GM13976 (cell line): ENCODE results near the gene SUPT7L.

ENCODE experiments used
- DNase-seq: peaks from one replicate; pipeline ENCODE4 v3.0.0; 2012; ENCODE audit warnings: low spot score
- CTCF ChIP-seq: IDR thresholded peaks from 2 replicates; pipeline ENCODE4 v1.5.1; 2012; ENCODE audit warnings: borderline replicate concordance, mild to moderate bottlenecking; ENCODE audit not compliant: insufficient read depth; ENCODE audit errors: extremely low read depth, missing control alignments, control extremely low read depth
- in situ Hi-C: fragments of 300-500 bp; cut with MboI; formaldehyde crosslinking; loops from one replicate; pipeline ENCODE4 v1.12.0; 2022; ENCODE audit warnings: low sequenced_read_pairs, mixed read lengths, inconsistent platforms; ENCODE audit not compliant: unreplicated experiment

Gene SUPT7L

GRCh38 chr2:27703638-27704341, 40.4 kb upstream of the SUPT7L start:
- TF ChIP-seq CTCF: peak; percentile 90
- in situ Hi-C loops: no loop called here
- peak; percentile 69 for DNase-seq

GRCh38 chr2:27702302-27702701, 38.9 kb upstream of the SUPT7L start:
- in situ Hi-C loops: no loop called here
- DNase-seq: no peak
- no peak for TF ChIP-seq CTCF

- in situ Hi-C loops: no loop called here
- no peak for DNase-seq
- TF ChIP-seq CTCF: no peak
Observed at GRCh38 chr2:27701676-27702075, 38.3 kb upstream of the SUPT7L start.

GRCh38 chr2:27697660-27698059, 34.2 kb upstream of the SUPT7L start:
- in situ Hi-C loops: no loop called here
- no peak for DNase-seq
- no peak for TF ChIP-seq CTCF

- in situ Hi-C loops: no loop called here
- no peak for TF ChIP-seq CTCF
- DNase-seq: no peak
Observed at GRCh38 chr2:27690052-27690451, 26.6 kb upstream of the SUPT7L start.

- no peak for DNase-seq
- in situ Hi-C loops: no loop called here
- TF ChIP-seq CTCF: no peak
Observed at GRCh38 chr2:27689424-27689823, 26.0 kb upstream of the SUPT7L start.

- TF ChIP-seq CTCF: no peak
- in situ Hi-C loops: no loop called here
- no peak for DNase-seq
Observed at GRCh38 chr2:27687232-27687631, 23.8 kb upstream of the SUPT7L start.
